ENCODE data around the gene UBAP2L. TPM values are rescaled to one million over a fixed set of nuclear protein-coding genes. Genes with fewer than 3 reads are reported as not detected.
A peak's percentile ranks its signal among the peaks of the same experiment; 100 is the strongest.

Gene UBAP2L
- 174 TPM for polyA plus RNA-seq (2013, experiment 1 of 2)
- polyA plus RNA-seq (2013, experiment 2 of 2), result 166 TPM

- Histone ChIP-seq H3K18ac (ENCODE audit: low read depth in 1 of 2, low read length in 2 of 2) (peak within 1 kb of the TSS; percentile 98 to 100), H3K4me3 (ENCODE audit: insufficient read depth in 1 of 2, low read depth in 1 of 2, low read length in 2 of 2) (peak within 1 kb of the TSS; percentile 91 to 99), H3K27me3 (ENCODE audit: control insufficient read depth in 1 of 2, insufficient read depth in 1 of 2, low read length in 2 of 2) (no peaks in the 10 kb centered on the region), H3K14ac (ENCODE audit: low read length in 2 of 2) (peak within 1 kb of the TSS in 1 of 2 experiments; percentile 91), H2BK120ac (ENCODE audit: low read depth, low read length) (peak within 1 kb of the TSS; percentile 91), H3K36me3 (ENCODE audit: control insufficient read depth in 1 of 2, insufficient read depth in 2 of 2, low read depth in 1 of 2, low read length in 2 of 2) (peaks cover 10 to 36% of the 10 kb centered on the region in 2 experiments), H2AFZ (ENCODE audit: low read depth, low read length) (peak within 1 kb of the TSS; percentile 75), H3K27ac (ENCODE audit: low read length, poor library complexity, severe bottlenecking) (peak within 1 kb of the TSS; percentile 100), H3K4ac (ENCODE audit: low read depth in 1 of 2, low read length in 2 of 2) (peak within 1 kb of the TSS; percentile 94 to 100), H3K9ac (ENCODE audit: low read length) (peak within 1 kb of the TSS; percentile 100), H2AK5ac (ENCODE audit: low read length, severe bottlenecking) (peak within 1 kb of the TSS; percentile 94), H3K4me2 (ENCODE audit: low read length, poor library complexity, severe bottlenecking) (peak within 1 kb of the TSS; percentile 74), H3K23ac (ENCODE audit: low read length in 2 of 2) (peak within 1 kb of the TSS; percentile 56 to 94), H3K9me3 (ENCODE audit: control insufficient read depth, low read length) (no peaks in the 10 kb centered on the region), H2BK12ac (ENCODE audit: low read length in 2 of 2) (peak within 1 kb of the TSS in 1 of 2 experiments; percentile 63), H3K4me1 (ENCODE audit: control insufficient read depth, insufficient read depth, low read depth, low read length) (peaks cover 4% of the 10 kb centered on the region), H4K8ac (ENCODE audit: low read length) (peak within 1 kb of the TSS; percentile 97), H4K91ac (ENCODE audit: low read length) (peak within 1 kb of the TSS; percentile 99), H2BK5ac (ENCODE audit: low read depth, low read length, poor library complexity, severe bottlenecking) (peak within 1 kb of the TSS; percentile 99), H3K79me1 (replicated peaks; ENCODE audit: low read length, poor library complexity, severe bottlenecking) (peaks cover 2% of the 10 kb centered on the region), H2BK15ac (ENCODE audit: low read depth, poor library complexity, severe bottlenecking) (peak within 1 kb of the TSS; percentile 92)
- under 1% methylated on average over 60 of the region's 73 CpGs for WGBS
- peak; percentile 99 for DNase-seq
These were observed at the start of gene UBAP2L for GRCh38 chr1:154220071-154220969. Gene UBAP2L (plus strand): TSS chr1:154220955. CDS start chr1:154225124, 4,169 bp downstream.

GRCh38 chr1:154171223-154171583, 49.6 kb upstream of the UBAP2L start:
- Histone ChIP-seq H3K4me3 (ENCODE audit: insufficient read depth in 1 of 2, low read depth in 1 of 2, low read length in 2 of 2) (no peak overlapping the region), H3K79me1 (replicated peaks; ENCODE audit: low read length, poor library complexity, severe bottlenecking) (peaks cover 23% of the 10 kb centered on the region), H3K4me2 (ENCODE audit: low read length, poor library complexity, severe bottlenecking) (no peak overlapping the region), H2BK15ac (ENCODE audit: low read depth, poor library complexity, severe bottlenecking) (no peak overlapping the region), H3K23ac (ENCODE audit: low read length in 2 of 2) (no peak overlapping the region), H3K36me3 (ENCODE audit: control insufficient read depth in 1 of 2, insufficient read depth in 2 of 2, low read depth in 1 of 2, low read length in 2 of 2) (peaks cover 52 to 86% of the 10 kb centered on the region in 2 experiments), H3K14ac (ENCODE audit: low read length in 2 of 2) (no peak overlapping the region), H4K8ac (ENCODE audit: low read length) (no peak overlapping the region), H3K27ac (ENCODE audit: low read length, poor library complexity, severe bottlenecking) (no peak overlapping the region), H3K9me3 (ENCODE audit: control insufficient read depth, low read length) (no peaks in the 10 kb centered on the region), H3K4me1 (ENCODE audit: control insufficient read depth, insufficient read depth, low read depth, low read length) (peaks cover 2% of the 10 kb centered on the region), H2AFZ (ENCODE audit: low read depth, low read length) (no peak overlapping the region), H3K9ac (ENCODE audit: low read length) (peak overlapping the region; percentile 42), H2BK5ac (ENCODE audit: low read depth, low read length, poor library complexity, severe bottlenecking) (no peak overlapping the region), H2AK5ac (ENCODE audit: low read length, severe bottlenecking) (no peak overlapping the region), H3K4ac (ENCODE audit: low read depth in 1 of 2, low read length in 2 of 2) (no peak overlapping the region), H3K18ac (ENCODE audit: low read depth in 1 of 2, low read length in 2 of 2) (no peak overlapping the region), H2BK120ac (ENCODE audit: low read depth, low read length) (no peak overlapping the region), H2BK12ac (ENCODE audit: low read length in 2 of 2) (no peak overlapping the region), H3K27me3 (ENCODE audit: control insufficient read depth in 1 of 2, insufficient read depth in 1 of 2, low read length in 2 of 2) (no peaks in the 10 kb centered on the region), H4K91ac (ENCODE audit: low read length) (no peak overlapping the region)
- 87% methylated on average over 3 of the region's 4 CpGs for WGBS
- DNase-seq, result no peak

GRCh38 chr1:154171880-154172279, 48.9 kb upstream of the UBAP2L start:
- Histone ChIP-seq H3K4ac (ENCODE audit: low read depth in 1 of 2, low read length in 2 of 2) (no peak overlapping the region), H3K18ac (ENCODE audit: low read depth in 1 of 2, low read length in 2 of 2) (no peak overlapping the region), H3K79me1 (replicated peaks; ENCODE audit: low read length, poor library complexity, severe bottlenecking) (peaks cover 21% of the 10 kb centered on the region), H4K91ac (ENCODE audit: low read length) (no peak overlapping the region), H2BK12ac (ENCODE audit: low read length in 2 of 2) (no peak overlapping the region), H2BK5ac (ENCODE audit: low read depth, low read length, poor library complexity, severe bottlenecking) (no peak overlapping the region), H3K9me3 (ENCODE audit: control insufficient read depth, low read length) (no peaks in the 10 kb centered on the region), H2BK120ac (ENCODE audit: low read depth, low read length) (no peak overlapping the region), H3K36me3 (ENCODE audit: control insufficient read depth in 1 of 2, insufficient read depth in 2 of 2, low read depth in 1 of 2, low read length in 2 of 2) (peaks cover 46 to 80% of the 10 kb centered on the region in 2 experiments), H3K27ac (ENCODE audit: low read length, poor library complexity, severe bottlenecking) (no peak overlapping the region), H2AFZ (ENCODE audit: low read depth, low read length) (no peak overlapping the region), H3K4me1 (ENCODE audit: control insufficient read depth, insufficient read depth, low read depth, low read length) (peaks cover 2% of the 10 kb centered on the region), H3K27me3 (ENCODE audit: control insufficient read depth in 1 of 2, insufficient read depth in 1 of 2, low read length in 2 of 2) (no peaks in the 10 kb centered on the region), H3K23ac (ENCODE audit: low read length in 2 of 2) (no peak overlapping the region), H3K9ac (ENCODE audit: low read length) (peak overlapping the region; percentile 42), H3K4me3 (ENCODE audit: insufficient read depth in 1 of 2, low read depth in 1 of 2, low read length in 2 of 2) (no peak overlapping the region), H2AK5ac (ENCODE audit: low read length, severe bottlenecking) (no peak overlapping the region), H4K8ac (ENCODE audit: low read length) (no peak overlapping the region), H2BK15ac (ENCODE audit: low read depth, poor library complexity, severe bottlenecking) (no peak overlapping the region), H3K14ac (ENCODE audit: low read length in 2 of 2) (no peak overlapping the region), H3K4me2 (ENCODE audit: low read length, poor library complexity, severe bottlenecking) (no peak overlapping the region)
- 98% methylated on average over 5 of the region's 5 CpGs for WGBS
- no peak for DNase-seq

- Histone ChIP-seq H3K4ac (ENCODE audit: low read depth in 1 of 2, low read length in 2 of 2) (no peak overlapping the region), H3K36me3 (ENCODE audit: control insufficient read depth in 1 of 2, insufficient read depth in 2 of 2, low read depth in 1 of 2, low read length in 2 of 2) (peaks cover 39 to 60% of the 10 kb centered on the region in 2 experiments), H3K79me1 (replicated peaks; ENCODE audit: low read length, poor library complexity, severe bottlenecking) (peaks cover 10% of the 10 kb centered on the region), H3K23ac (ENCODE audit: low read length in 2 of 2) (no peak overlapping the region), H2AFZ (ENCODE audit: low read depth, low read length) (no peak overlapping the region), H2AK5ac (ENCODE audit: low read length, severe bottlenecking) (no peak overlapping the region), H2BK120ac (ENCODE audit: low read depth, low read length) (no peak overlapping the region), H3K27ac (ENCODE audit: low read length, poor library complexity, severe bottlenecking) (no peak overlapping the region), H3K9me3 (ENCODE audit: control insufficient read depth, low read length) (no peaks in the 10 kb centered on the region), H3K4me3 (ENCODE audit: insufficient read depth in 1 of 2, low read depth in 1 of 2, low read length in 2 of 2) (no peak overlapping the region), H3K18ac (ENCODE audit: low read depth in 1 of 2, low read length in 2 of 2) (no peak overlapping the region), H4K8ac (ENCODE audit: low read length) (no peak overlapping the region), H3K9ac (ENCODE audit: low read length) (no peak overlapping the region), H2BK5ac (ENCODE audit: low read depth, low read length, poor library complexity, severe bottlenecking) (no peak overlapping the region), H3K14ac (ENCODE audit: low read length in 2 of 2) (no peak overlapping the region), H2BK15ac (ENCODE audit: low read depth, poor library complexity, severe bottlenecking) (no peak overlapping the region), H3K4me1 (ENCODE audit: control insufficient read depth, insufficient read depth, low read depth, low read length) (peaks cover 14% of the 10 kb centered on the region), H3K27me3 (ENCODE audit: control insufficient read depth in 1 of 2, insufficient read depth in 1 of 2, low read length in 2 of 2) (no peaks in the 10 kb centered on the region), H4K91ac (ENCODE audit: low read length) (no peak overlapping the region), H3K4me2 (ENCODE audit: low read length, poor library complexity, severe bottlenecking) (no peak overlapping the region), H2BK12ac (ENCODE audit: low read length in 2 of 2) (no peak overlapping the region)
- DNase-seq, result no peak
- 95% methylated on average over 4 of the region's 4 CpGs for WGBS
These were observed 46.1 kb upstream of the UBAP2L start for GRCh38 chr1:154174654-154175053.
